ENCODE data around the gene PDE11A.

DNA sequence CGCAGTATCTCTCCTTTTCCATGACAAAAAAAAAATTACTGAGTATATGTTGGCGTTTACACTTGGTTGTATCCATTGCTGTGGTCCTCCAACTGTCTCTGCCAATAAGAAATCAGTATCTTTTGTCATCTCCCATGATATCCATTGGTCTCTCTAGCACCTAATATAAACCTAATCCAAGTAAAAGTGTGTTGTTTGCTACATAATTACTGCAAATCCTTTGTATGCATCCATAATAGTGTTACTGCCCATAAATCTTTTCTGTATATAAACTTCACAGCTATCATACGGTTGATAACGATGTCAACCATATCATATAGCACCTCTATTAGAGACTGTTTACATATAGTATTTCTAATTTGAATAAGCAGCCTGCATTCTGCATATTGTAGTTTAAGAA is 453.1 kb downstream of the PDE11A start:
- TF ChIP-seq POLR2A (IDR thresholded peaks at IDR 0.05; ENCODE audit: low read length) (no peak), GATA1 (IDR thresholded peaks at IDR 0.05; ENCODE audit: low read depth, low read length) (no peak)
